HCT116 (cell line): ENCODE data around the gene RGS6.

Source experiments
- CEBPB ChIP-seq: IDR thresholded peaks from 2 replicates; pipeline ENCODE4 v1.6.1; 2012; ENCODE audit warnings: low read depth
- EZH2 ChIP-seq: fragments of 200-600 bp; sonication (generic); IDR thresholded peaks from 2 replicates; pipeline ENCODE4 v1.6.1; 2017; ENCODE audit warnings: antibody characterized with exemption, mixed run types
- EZH2phosphoT487 ChIP-seq: fragments of 200-600 bp; IDR thresholded peaks from 2 replicates; pipeline ENCODE4 v1.6.1; 2018; ENCODE audit warnings: antibody characterized with exemption, borderline replicate concordance
- POLR2A ChIP-seq: IDR thresholded peaks from 2 replicates; pipeline ENCODE4 v1.7.0; 2011; ENCODE audit warnings: borderline replicate concordance; ENCODE audit not compliant: insufficient read depth, insufficient read length; ENCODE audit errors: extremely low read depth
- POLR2AphosphoS5 ChIP-seq: IDR thresholded peaks from 2 replicates; pipeline ENCODE4 v1.6.1; 2011; ENCODE audit warnings: mild to moderate bottlenecking, low read depth, low read length, moderate library complexity
- RAD21 ChIP-seq: IDR thresholded peaks from 2 replicates; pipeline ENCODE4 v1.6.1; 2012; ENCODE audit warnings: low read depth, mild to moderate bottlenecking
- SRF ChIP-seq: IDR thresholded peaks from 2 replicates; pipeline ENCODE4 v1.6.1; 2012; ENCODE audit warnings: low read depth
- YY1 ChIP-seq: IDR thresholded peaks from 2 replicates; pipeline ENCODE4 v1.6.1; 2011; ENCODE audit warnings: low read length, low read depth, moderate library complexity, mild to moderate bottlenecking; ENCODE audit not compliant: insufficient replicate concordance; ENCODE audit errors: extremely low read depth
- TF ChIP-seq, protein P1 (sequence below), 3 experiments: fragments of 200-600 bp in 1 of 3; sonication (generic) in 1 of 3; IDR thresholded peaks in 2 of 3; conservative IDR thresholded peaks in 1 of 3; 2 replicates each; pipeline ENCODE4 v1.5.1; 2012 to 2017; ENCODE audit warnings: low read depth in 2 of 3, low read length in 2 of 3, antibody characterized with exemption in 1 of 3, borderline replicate concordance in 1 of 3, control low read depth in 1 of 3, mild to moderate bottlenecking in 1 of 3, mixed read lengths in 1 of 3, mixed run types in 1 of 3, moderate library complexity in 1 of 3; ENCODE audit not compliant: insufficient read depth in 1 of 3
- TF ChIP-seq, protein P2 (sequence below): IDR thresholded peaks from 2 replicates; pipeline ENCODE4 v1.6.1; 2012
- TF ChIP-seq, protein P3 (sequence below): IDR thresholded peaks from 2 replicates; pipeline ENCODE4 v1.6.1; 2012; ENCODE audit warnings: low read depth
- TF ChIP-seq, protein P4 (sequence below): IDR thresholded peaks from 2 replicates; pipeline ENCODE4 v1.6.1; 2011; ENCODE audit warnings: mild to moderate bottlenecking, low read length, moderate library complexity; ENCODE audit not compliant: insufficient replicate concordance; ENCODE audit errors: extremely low read depth

DNA sequence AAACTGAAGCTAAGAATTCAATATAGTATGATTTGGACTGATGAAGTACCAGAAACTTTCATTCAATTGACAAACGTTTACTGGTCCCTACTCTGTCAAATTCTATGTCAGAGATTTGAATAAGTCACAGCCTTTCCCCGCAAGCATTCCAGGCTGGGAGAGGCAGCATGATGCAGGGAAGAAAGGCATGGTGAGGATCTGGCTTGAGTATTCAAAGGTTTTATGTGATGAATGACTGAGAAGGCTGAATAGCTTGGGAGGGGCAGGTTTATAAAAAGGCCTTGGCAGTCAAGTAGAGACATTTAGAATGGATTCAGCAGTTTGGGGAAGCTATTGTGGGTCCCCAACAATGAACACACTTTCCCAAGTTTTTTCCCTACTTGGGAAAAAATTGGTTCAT is 529.8 kb downstream of the RGS6 start:
- TF ChIP-seq RAD21, result no peak
- TF ChIP-seq YY1, result no peak
- TF ChIP-seq, protein P1, sequence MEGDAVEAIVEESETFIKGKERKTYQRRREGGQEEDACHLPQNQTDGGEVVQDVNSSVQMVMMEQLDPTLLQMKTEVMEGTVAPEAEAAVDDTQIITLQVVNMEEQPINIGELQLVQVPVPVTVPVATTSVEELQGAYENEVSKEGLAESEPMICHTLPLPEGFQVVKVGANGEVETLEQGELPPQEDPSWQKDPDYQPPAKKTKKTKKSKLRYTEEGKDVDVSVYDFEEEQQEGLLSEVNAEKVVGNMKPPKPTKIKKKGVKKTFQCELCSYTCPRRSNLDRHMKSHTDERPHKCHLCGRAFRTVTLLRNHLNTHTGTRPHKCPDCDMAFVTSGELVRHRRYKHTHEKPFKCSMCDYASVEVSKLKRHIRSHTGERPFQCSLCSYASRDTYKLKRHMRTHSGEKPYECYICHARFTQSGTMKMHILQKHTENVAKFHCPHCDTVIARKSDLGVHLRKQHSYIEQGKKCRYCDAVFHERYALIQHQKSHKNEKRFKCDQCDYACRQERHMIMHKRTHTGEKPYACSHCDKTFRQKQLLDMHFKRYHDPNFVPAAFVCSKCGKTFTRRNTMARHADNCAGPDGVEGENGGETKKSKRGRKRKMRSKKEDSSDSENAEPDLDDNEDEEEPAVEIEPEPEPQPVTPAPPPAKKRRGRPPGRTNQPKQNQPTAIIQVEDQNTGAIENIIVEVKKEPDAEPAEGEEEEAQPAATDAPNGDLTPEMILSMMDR (IDR thresholded peaks at IDR 0.05 in 2 of 3, conservative IDR thresholded peaks at IDR 0.05 in 1 of 3; ENCODE audit: borderline replicate concordance in 1 of 3, insufficient read depth in 1 of 3, low read depth in 2 of 3, low read length in 2 of 3), result no peak
- no peak for TF ChIP-seq CEBPB
- TF ChIP-seq, protein P2, sequence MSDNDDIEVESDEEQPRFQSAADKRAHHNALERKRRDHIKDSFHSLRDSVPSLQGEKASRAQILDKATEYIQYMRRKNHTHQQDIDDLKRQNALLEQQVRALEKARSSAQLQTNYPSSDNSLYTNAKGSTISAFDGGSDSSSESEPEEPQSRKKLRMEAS, result no peak
- no peak for TF ChIP-seq POLR2AphosphoS5
- TF ChIP-seq, protein P3, sequence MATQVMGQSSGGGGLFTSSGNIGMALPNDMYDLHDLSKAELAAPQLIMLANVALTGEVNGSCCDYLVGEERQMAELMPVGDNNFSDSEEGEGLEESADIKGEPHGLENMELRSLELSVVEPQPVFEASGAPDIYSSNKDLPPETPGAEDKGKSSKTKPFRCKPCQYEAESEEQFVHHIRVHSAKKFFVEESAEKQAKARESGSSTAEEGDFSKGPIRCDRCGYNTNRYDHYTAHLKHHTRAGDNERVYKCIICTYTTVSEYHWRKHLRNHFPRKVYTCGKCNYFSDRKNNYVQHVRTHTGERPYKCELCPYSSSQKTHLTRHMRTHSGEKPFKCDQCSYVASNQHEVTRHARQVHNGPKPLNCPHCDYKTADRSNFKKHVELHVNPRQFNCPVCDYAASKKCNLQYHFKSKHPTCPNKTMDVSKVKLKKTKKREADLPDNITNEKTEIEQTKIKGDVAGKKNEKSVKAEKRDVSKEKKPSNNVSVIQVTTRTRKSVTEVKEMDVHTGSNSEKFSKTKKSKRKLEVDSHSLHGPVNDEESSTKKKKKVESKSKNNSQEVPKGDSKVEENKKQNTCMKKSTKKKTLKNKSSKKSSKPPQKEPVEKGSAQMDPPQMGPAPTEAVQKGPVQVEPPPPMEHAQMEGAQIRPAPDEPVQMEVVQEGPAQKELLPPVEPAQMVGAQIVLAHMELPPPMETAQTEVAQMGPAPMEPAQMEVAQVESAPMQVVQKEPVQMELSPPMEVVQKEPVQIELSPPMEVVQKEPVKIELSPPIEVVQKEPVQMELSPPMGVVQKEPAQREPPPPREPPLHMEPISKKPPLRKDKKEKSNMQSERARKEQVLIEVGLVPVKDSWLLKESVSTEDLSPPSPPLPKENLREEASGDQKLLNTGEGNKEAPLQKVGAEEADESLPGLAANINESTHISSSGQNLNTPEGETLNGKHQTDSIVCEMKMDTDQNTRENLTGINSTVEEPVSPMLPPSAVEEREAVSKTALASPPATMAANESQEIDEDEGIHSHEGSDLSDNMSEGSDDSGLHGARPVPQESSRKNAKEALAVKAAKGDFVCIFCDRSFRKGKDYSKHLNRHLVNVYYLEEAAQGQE, result no peak
- TF ChIP-seq, protein P4, sequence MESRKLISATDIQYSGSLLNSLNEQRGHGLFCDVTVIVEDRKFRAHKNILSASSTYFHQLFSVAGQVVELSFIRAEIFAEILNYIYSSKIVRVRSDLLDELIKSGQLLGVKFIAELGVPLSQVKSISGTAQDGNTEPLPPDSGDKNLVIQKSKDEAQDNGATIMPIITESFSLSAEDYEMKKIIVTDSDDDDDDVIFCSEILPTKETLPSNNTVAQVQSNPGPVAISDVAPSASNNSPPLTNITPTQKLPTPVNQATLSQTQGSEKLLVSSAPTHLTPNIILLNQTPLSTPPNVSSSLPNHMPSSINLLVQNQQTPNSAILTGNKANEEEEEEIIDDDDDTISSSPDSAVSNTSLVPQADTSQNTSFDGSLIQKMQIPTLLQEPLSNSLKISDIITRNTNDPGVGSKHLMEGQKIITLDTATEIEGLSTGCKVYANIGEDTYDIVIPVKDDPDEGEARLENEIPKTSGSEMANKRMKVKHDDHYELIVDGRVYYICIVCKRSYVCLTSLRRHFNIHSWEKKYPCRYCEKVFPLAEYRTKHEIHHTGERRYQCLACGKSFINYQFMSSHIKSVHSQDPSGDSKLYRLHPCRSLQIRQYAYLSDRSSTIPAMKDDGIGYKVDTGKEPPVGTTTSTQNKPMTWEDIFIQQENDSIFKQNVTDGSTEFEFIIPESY, result no peak
- TF ChIP-seq EZH2phosphoT487, result no peak
- no peak for TF ChIP-seq POLR2A
- no peak for TF ChIP-seq EZH2
- TF ChIP-seq SRF, result no peak
